SU-DHL-6 (cell line): Measurements from ENCODE around the gene ATP5PF.

Experiments
- H2AFZ ChIP-seq: fragments of 200-600 bp; sonication (generic); 2 replicates; pipeline ENCODE4 v1.6.1; 2014; ENCODE audit warnings: low read depth, mild to moderate bottlenecking, moderate library complexity, mixed read lengths, antibody characterized with exemption, low read length; ENCODE audit not compliant: severe bottlenecking
- H3F3A ChIP-seq: fragments of 200-600 bp; shearing (Covaris generic); 2 replicates; pipeline ENCODE4 v1.6.0; 2016; ENCODE audit warnings: antibody characterized with exemption, mild to moderate bottlenecking; ENCODE audit not compliant: insufficient read depth
- H3K27ac ChIP-seq: fragments of 200-600 bp; sonication (generic); 2 replicates; pipeline ENCODE4 v1.5.1; 2016; ENCODE audit warnings: low read depth, mild to moderate bottlenecking, low read length, moderate library complexity, mixed read lengths
- H3K27me3 ChIP-seq: fragments of 200-600 bp; sonication (generic), shearing (Covaris generic); 2 replicates; pipeline ENCODE4 v1.6.0; 2014; ENCODE audit warnings: mild to moderate bottlenecking, low read length
- H3K36me3 ChIP-seq: fragments of 200-600 bp; sonication (generic); 2 replicates; pipeline ENCODE4 v1.6.1; 2014; ENCODE audit warnings: mild to moderate bottlenecking, low read length, mixed read lengths
- H3K4me2 ChIP-seq: fragments of 300-600, 200-600 bp; shearing (Covaris generic), sonication (generic); 2 replicates; pipeline ENCODE4 v1.6.0; 2014; ENCODE audit warnings: low read length, low read depth, mild to moderate bottlenecking; ENCODE audit not compliant: poor library complexity, severe bottlenecking
- H3K4me3 ChIP-seq: fragments of 200-600 bp; sonication (generic); 2 replicates; pipeline ENCODE4 v1.5.1; 2014; ENCODE audit warnings: antibody characterized with exemption, low read length, mild to moderate bottlenecking, mixed read lengths; ENCODE audit not compliant: insufficient read depth, poor library complexity, severe bottlenecking
- H3K79me2 ChIP-seq: fragments of 200-600 bp; sonication (generic); 2 replicates; pipeline ENCODE4 v1.6.1; 2014; ENCODE audit warnings: mild to moderate bottlenecking, low read length, moderate library complexity; ENCODE audit not compliant: insufficient read depth
- H3K9ac ChIP-seq: fragments of 200-600 bp; sonication (generic); 2 replicates; pipeline ENCODE4 v1.7.0; 2014; ENCODE audit warnings: mild to moderate bottlenecking, low read length
- H3K9me2 ChIP-seq: fragments of 200-600 bp; sonication (generic); replicated peaks from 2 replicates; pipeline ENCODE4 v1.6.1; 2014; ENCODE audit warnings: low read length; ENCODE audit not compliant: insufficient read depth
- H3K9me3 ChIP-seq: fragments of 200-600 bp; sonication (generic); 2 replicates; pipeline ENCODE4 v1.6.1; 2014; ENCODE audit warnings: low read length, mixed read lengths; ENCODE audit not compliant: insufficient read depth
- H4K20me1 ChIP-seq: fragments of 200-600 bp; sonication (generic); 2 replicates; pipeline ENCODE4 v1.6.1; 2014; ENCODE audit warnings: low read depth, mild to moderate bottlenecking, antibody characterized with exemption, low read length, moderate library complexity, mixed read lengths
- EZH2phosphoT487 ChIP-seq: fragments of 200-600 bp; sonication (generic), shearing (Covaris generic); conservative IDR thresholded peaks from 2 replicates; pipeline ENCODE4 v1.6.1; 2018; ENCODE audit warnings: mild to moderate bottlenecking, antibody characterized with exemption, low read length, moderate library complexity, mixed read lengths
- TF ChIP-seq, protein P1 (sequence below): fragments of 200-600 bp; sonication (generic); IDR thresholded peaks from one replicate; pipeline ENCODE4 v1.5.1; 2017; ENCODE audit warnings: antibody characterized with exemption, mild to moderate bottlenecking, low read length, moderate library complexity; ENCODE audit not compliant: insufficient read depth, poor library complexity, severe bottlenecking

ATP5PF gene

DNA sequence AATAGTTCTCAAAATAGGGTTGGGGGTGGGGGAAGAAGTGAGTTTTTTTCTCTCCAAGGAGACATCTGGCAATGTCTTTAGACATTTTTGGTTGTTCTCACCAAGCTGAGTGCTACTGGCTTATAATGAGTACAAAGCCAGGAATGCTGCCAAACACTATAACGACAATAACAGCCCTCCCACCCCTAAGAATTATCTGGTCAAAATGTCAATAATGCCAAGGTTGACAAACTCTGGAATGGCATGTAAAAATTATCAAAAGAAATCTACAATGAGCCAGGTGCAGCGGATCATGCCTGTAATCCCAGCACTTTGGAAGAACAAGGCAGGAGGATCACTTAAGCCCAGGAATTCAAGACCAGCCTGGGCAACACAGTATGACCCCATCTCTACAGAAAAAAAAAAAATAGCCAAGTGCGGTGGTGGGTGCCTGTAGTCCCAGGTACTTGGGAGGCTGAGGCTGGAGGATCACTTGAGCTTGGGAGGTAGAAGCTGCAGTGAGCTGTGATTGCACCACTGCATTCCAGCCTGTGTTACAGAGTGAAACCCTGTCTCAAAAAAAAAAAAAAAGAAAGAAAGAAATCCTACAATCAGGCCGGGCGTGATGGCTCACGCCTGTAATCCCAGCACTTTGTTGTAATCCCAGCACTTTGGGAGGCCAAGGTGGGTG lies 2.5 kb downstream of the ATP5PF start:
- H3K4me2 ChIP-seq = no peak overlapping the region
- TF ChIP-seq, protein P1, sequence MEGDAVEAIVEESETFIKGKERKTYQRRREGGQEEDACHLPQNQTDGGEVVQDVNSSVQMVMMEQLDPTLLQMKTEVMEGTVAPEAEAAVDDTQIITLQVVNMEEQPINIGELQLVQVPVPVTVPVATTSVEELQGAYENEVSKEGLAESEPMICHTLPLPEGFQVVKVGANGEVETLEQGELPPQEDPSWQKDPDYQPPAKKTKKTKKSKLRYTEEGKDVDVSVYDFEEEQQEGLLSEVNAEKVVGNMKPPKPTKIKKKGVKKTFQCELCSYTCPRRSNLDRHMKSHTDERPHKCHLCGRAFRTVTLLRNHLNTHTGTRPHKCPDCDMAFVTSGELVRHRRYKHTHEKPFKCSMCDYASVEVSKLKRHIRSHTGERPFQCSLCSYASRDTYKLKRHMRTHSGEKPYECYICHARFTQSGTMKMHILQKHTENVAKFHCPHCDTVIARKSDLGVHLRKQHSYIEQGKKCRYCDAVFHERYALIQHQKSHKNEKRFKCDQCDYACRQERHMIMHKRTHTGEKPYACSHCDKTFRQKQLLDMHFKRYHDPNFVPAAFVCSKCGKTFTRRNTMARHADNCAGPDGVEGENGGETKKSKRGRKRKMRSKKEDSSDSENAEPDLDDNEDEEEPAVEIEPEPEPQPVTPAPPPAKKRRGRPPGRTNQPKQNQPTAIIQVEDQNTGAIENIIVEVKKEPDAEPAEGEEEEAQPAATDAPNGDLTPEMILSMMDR = no peak
- no peak for TF ChIP-seq EZH2phosphoT487
- H3K79me2 ChIP-seq = peaks cover 72% of the 10 kb centered on the region

DNA sequence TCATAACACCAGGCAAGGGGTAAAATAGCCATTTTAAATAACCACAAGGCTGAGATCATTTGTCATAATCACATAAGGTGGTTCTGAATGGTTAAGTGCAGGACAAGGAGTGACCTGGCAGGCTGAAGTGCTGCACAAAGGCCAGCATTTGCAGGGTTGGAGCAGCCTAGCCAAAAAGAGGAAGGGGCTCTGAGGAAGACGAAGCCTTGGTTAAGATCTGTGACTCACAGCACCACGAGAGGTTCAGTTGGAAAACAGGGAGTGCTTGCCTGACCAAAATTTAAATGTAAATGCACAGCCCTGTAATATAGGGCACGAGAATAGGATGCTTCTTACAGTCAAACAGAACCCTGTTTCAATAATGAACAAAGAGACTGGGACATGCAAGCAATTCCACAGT lies 12.1 kb downstream of the ATP5PF start:
- H3K9ac ChIP-seq = no peak overlapping the region
- TF ChIP-seq, protein P1 = no peak
- TF ChIP-seq EZH2phosphoT487 = no peak
- no peak overlapping the region for H3K4me2 ChIP-seq
- H3K27me3 ChIP-seq = no peaks in the 10 kb centered on the region
- peaks cover 36% of the 10 kb centered on the region; the same call in 1 of the 2 replicates for H3K36me3 ChIP-seq
- H3F3A ChIP-seq = no peaks in the 10 kb centered on the region
- H3K9me2 ChIP-seq = no peaks in the 10 kb centered on the region
- no peak overlapping the region for H3K4me3 ChIP-seq
- H3K9me3 ChIP-seq = no peaks in the 10 kb centered on the region
- peaks cover 10% of the 10 kb centered on the region; the same call in 1 of the 2 replicates for H3K79me2 ChIP-seq
- H2AFZ ChIP-seq = no peak overlapping the region
- H3K27ac ChIP-seq = no peak overlapping the region
- no peaks in the 10 kb centered on the region for H4K20me1 ChIP-seq

More for the DNA sequence above, 2.5 kb downstream of the ATP5PF start:
- Histone ChIP-seq H3K9me2 (no peaks in the 10 kb centered on the region), H3F3A (peaks cover 13% of the 10 kb centered on the region), H3K27ac (no peak overlapping the region), H3K4me3 (no peak overlapping the region), H3K9me3 (no peaks in the 10 kb centered on the region), H2AFZ (no peak overlapping the region), H3K36me3 (peaks cover 22% of the 10 kb centered on the region; the same call in 1 of the 2 replicates), H4K20me1 (no peaks in the 10 kb centered on the region), H3K27me3 (no peaks in the 10 kb centered on the region), H3K9ac (no peak overlapping the region)

- no peak overlapping the region for H2AFZ ChIP-seq
- no peaks in the 10 kb centered on the region for H3F3A ChIP-seq
- H3K79me2 ChIP-seq = 0 out of 2 replicates have a peak, but pooled peaks cover 5% of the 10 kb centered on the region
- no peak overlapping the region for H3K9ac ChIP-seq
- H3K9me2 ChIP-seq = no peaks in the 10 kb centered on the region
- H3K4me3 ChIP-seq = no peak overlapping the region
- TF ChIP-seq, protein P1 = no peak
- H3K36me3 ChIP-seq = peaks cover 30% of the 10 kb centered on the region; the same call in 1 of the 2 replicates
- no peaks in the 10 kb centered on the region for H3K9me3 ChIP-seq
- H4K20me1 ChIP-seq = no peaks in the 10 kb centered on the region
- H3K27ac ChIP-seq = no peak overlapping the region
- H3K27me3 ChIP-seq = no peaks in the 10 kb centered on the region
- H3K4me2 ChIP-seq = no peak overlapping the region
These were observed 12.7 kb downstream of the ATP5PF start for GRCh38 chr21:25721987-25722386.
